Measurements from ENCODE around the gene TP53I13. TPM values are rescaled to one million over a fixed set of nuclear protein-coding genes. Genes with fewer than 3 reads are reported as not detected.

TP53I13 gene
- total RNA-seq, 2 experiments from 2014 or later: 46.7 to 50.2 TPM

- peak overlapping the region; percentile 84 for H3K27ac Mint-ChIP-seq
- intact Hi-C loops (cut with micrococcal nuclease): no loop called here
- TF ChIP-seq, protein P1, sequence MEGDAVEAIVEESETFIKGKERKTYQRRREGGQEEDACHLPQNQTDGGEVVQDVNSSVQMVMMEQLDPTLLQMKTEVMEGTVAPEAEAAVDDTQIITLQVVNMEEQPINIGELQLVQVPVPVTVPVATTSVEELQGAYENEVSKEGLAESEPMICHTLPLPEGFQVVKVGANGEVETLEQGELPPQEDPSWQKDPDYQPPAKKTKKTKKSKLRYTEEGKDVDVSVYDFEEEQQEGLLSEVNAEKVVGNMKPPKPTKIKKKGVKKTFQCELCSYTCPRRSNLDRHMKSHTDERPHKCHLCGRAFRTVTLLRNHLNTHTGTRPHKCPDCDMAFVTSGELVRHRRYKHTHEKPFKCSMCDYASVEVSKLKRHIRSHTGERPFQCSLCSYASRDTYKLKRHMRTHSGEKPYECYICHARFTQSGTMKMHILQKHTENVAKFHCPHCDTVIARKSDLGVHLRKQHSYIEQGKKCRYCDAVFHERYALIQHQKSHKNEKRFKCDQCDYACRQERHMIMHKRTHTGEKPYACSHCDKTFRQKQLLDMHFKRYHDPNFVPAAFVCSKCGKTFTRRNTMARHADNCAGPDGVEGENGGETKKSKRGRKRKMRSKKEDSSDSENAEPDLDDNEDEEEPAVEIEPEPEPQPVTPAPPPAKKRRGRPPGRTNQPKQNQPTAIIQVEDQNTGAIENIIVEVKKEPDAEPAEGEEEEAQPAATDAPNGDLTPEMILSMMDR (IDR thresholded peaks at IDR 0.05): no peak
- H3K4me1 Mint-ChIP-seq (ENCODE audit: low read depth): peaks cover 69% of the 10 kb centered on the region
- H3K36me3 Mint-ChIP-seq (ENCODE audit: low read depth): peaks cover 18% of the 10 kb centered on the region
- no peaks in the 10 kb centered on the region for H3K27me3 Mint-ChIP-seq
- no peaks in the 10 kb centered on the region for H3K9me3 Mint-ChIP-seq
- CTCF ChIA-PET: interaction anchor here (1.0 to 14.9 kb wide), 4 partner anchors 14 to 29 kb away, joined by 3 to 172 read pairs (median 8); partner anchors contain the start of gene TP53I13
- no peak for ATAC-seq
- no peak for DNase-seq
- H3K4me3 Mint-ChIP-seq: peak overlapping the region; percentile 87
- POLR2A ChIA-PET: interaction anchor here (0.6 to 3.3 kb wide), 6 partner anchors 11 to 30 kb away, joined by 3 to 19 read pairs (median 6); partner anchors contain the start of gene TP53I13
Measured at GRCh38 chr17:29587591-29587990, 19.1 kb downstream of the TP53I13 start.

GRCh38 chr17:29588017-29588561, 19.6 kb downstream of the TP53I13 start:
- Mint-ChIP-seq H3K27me3 (no peaks in the 10 kb centered on the region), H3K4me3 (peak overlapping the region; percentile 87), H3K36me3 (ENCODE audit: low read depth) (peaks cover 13% of the 10 kb centered on the region), H3K27ac (peak overlapping the region; percentile 84), H3K9me3 (no peaks in the 10 kb centered on the region), H3K4me1 (ENCODE audit: low read depth) (peaks cover 73% of the 10 kb centered on the region)
- TF ChIP-seq, protein P1 (IDR thresholded peaks at IDR 0.05): no peak
- DNase-seq (peak; percentile 31), ATAC-seq (no peak)
- ChIA-PET POLR2A (interaction anchor here (0.5 to 3.3 kb wide), 7 partner anchors 11 to 919 kb away, joined by 3 to 19 read pairs (median 8); partner anchors contain the start of gene TP53I13), CTCF (interaction anchor here (1.0 to 14.9 kb wide), 5 partner anchors 9 to 29 kb away, joined by 3 to 172 read pairs (median 6); partner anchors contain the start of gene TP53I13)
- intact Hi-C loops (cut with micrococcal nuclease): no loop called here

DNA sequence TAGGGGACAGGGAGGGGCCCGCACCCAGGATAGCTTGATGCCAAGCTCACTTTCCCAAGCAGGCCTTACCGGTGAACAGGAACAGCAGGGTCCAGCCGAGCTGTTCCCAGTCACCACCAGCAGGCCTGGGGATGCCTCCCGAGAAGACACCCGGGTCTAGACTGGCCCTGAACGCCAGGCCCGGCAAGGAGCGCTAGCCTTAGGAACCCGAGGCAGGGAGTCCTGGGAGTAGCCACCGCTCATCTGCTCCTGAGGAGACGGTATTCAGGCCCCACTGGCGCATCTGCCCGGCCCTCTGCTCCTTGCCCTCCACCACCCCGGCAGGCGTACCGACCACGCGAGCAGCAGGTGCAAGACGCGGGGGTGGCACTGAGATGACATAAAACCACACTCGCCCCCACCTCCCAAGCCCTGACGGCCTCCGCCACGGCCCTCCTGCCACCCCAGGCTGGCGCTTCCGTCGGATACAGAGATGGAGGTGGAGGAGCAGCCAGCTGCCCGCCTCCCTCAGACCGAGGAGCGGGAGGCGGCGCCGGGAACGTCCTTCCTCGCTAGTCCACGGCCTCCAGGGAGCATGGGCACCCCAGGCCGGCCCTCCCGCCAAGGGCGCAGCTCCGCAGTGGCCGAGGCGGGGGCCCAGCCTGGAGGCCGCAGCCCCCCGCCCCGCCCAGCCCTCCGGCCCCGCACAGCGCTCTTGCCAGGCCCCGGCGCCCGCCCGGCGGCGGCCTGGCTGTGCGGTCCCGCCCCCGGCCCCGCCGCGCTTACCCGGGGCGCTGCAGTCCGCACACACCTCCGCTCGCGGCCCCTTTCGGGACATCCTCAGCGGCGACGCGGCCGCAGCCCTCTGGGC, 20.3 kb downstream of the TP53I13 start:
- ATAC-seq: peak; percentile 6
- H3K9me3 Mint-ChIP-seq: no peaks in the 10 kb centered on the region
- intact Hi-C loops (cut with micrococcal nuclease): no loop called here

DNA sequence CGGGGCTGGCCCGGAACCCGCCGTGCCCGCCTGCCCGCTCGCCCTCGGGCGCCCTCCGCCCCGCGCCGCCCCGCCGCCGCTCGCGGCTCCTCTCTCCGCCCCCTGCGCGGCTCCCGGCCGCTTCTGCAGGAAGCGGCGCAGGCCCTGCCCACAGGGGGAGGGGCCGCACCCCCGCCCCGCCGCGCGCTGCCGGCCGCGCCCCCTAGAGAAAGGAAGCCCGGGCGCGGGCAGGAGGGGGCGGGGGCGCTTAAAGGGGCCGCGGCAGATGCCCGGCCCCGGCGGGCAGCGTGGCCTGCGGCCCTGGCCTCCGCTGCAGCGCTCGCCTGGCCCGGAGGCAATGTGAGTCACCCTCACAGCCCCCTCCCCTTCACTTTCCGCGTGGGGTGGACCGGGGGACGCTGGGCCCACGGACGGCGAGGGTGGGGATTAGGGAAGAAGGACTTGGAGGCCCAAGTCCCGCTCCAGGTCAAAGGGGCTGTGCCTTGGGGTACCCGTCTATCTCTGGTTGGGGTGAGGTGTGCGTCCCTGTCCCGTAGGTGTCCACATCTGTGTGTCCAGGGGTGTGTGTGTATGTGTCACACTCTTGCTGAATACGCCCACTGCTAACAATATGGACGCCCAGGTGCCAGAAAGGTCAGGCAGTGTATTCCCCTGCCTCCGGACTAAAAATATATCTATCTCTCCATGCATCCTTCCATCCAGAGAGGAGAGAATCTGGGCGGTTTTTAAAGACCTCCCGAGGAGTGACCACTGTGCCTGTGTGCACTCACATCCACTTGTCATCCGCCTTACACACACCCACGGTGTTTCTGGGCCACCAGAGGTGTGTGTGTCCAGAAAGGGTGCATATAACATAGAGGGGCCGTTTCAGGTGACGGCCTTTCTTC, 21.3 kb downstream of the TP53I13 start, which contains the start of gene GIT1:
GIT1 (minus strand) TSS at position 125 of the 887 bp plus-strand sequence. CDS start 270 bp downstream, outside the sequence.
- H3K27ac Mint-ChIP-seq: peak within 1 kb of the TSS; percentile 93
- TF ChIP-seq, protein P1 (IDR thresholded peaks at IDR 0.05): no peak
- intact Hi-C loops (cut with micrococcal nuclease): no loop called here
- peaks cover 67% of the 10 kb centered on the region for H3K4me1 Mint-ChIP-seq (ENCODE audit: low read depth)
- H3K36me3 Mint-ChIP-seq (ENCODE audit: low read depth): no peaks in the 10 kb centered on the region
- ChIA-PET CTCF (interaction anchor here (5.0 to 14.9 kb wide), 4 partner anchors 11 to 27 kb away, joined by 83 to 172 read pairs (median 113); partner anchors contain the start of genes ABHD15 and TP53I13), POLR2A (interaction anchor here (1.0 to 3.3 kb wide), 6 partner anchors 20 to 28 kb away, joined by 3 to 32 read pairs (median 8); partner anchors contain the start of genes ABHD15 and TP53I13)
- H3K9me3 Mint-ChIP-seq: no peaks in the 10 kb centered on the region
- DNase-seq (peak; percentile 86), ATAC-seq (peak; percentile 77)
- peak within 1 kb of the TSS; percentile 87 for H3K4me3 Mint-ChIP-seq
- H3K27me3 Mint-ChIP-seq: no peaks in the 10 kb centered on the region

More for the DNA sequence above, 20.3 kb downstream of the TP53I13 start:
- TF ChIP-seq, protein P1 (IDR thresholded peaks at IDR 0.05): no peak
- POLR2A ChIA-PET: interaction anchor here (0.5 to 3.3 kb wide), 5 partner anchors 15 to 918 kb away, joined by 3 to 19 read pairs (median 8); partner anchors contain the start of gene TP53I13
- Mint-ChIP-seq H3K4me1 (ENCODE audit: low read depth) (peaks cover 70% of the 10 kb centered on the region), H3K27ac (peak overlapping the region; percentile 84), H3K4me3 (peak overlapping the region; percentile 87), H3K36me3 (ENCODE audit: low read depth) (peaks cover 6% of the 10 kb centered on the region), H3K27me3 (no peaks in the 10 kb centered on the region)
- CTCF ChIA-PET: interaction anchor here (1.0 to 14.9 kb wide), 5 partner anchors 9 to 28 kb away, joined by 3 to 172 read pairs (median 6); partner anchors contain the start of gene TP53I13
- DNase-seq: peak; percentile 78

Measured in activated CD8-positive, alpha-beta T cell treated with anti-CD3 and anti-CD28 coated beads for 36 hours (primary cell).